K562 (cell line): Measurements from ENCODE around the gene TLN1. TPM values are rescaled to one million over a fixed set of nuclear protein-coding genes. Genes with fewer than 3 reads are reported as not detected.

Experiments
- CAMTA2 ChIP-seq: fragments of 250-450 bp; sonication (Bioruptor Pico); conservative IDR thresholded peaks from 2 replicates; pipeline ENCODE4 v1.5.1; 2022
- CBX1 ChIP-seq: sonication (generic); IDR thresholded peaks from 2 replicates; pipeline ENCODE4 v1.6.1; 2016; ENCODE audit warnings: antibody characterized with exemption, low read depth, mild to moderate bottlenecking
- CHD1 ChIP-seq: fragments of 200-600 bp; sonication (generic); IDR thresholded peaks from one replicate; pipeline ENCODE4 v1.6.1; 2012; ENCODE audit warnings: mild to moderate bottlenecking, moderate library complexity, low read length, inconsistent platforms
- CTBP1 ChIP-seq: fragments of 450-650 bp; IDR thresholded peaks from 2 replicates; pipeline ENCODE4 v1.6.1; 2016; ENCODE audit warnings: borderline replicate concordance
- CXXC5 ChIP-seq: fragments of 250-450 bp; sonication (Bioruptor Pico); IDR thresholded peaks from 2 replicates; pipeline ENCODE4 v1.8.0; 2022; ENCODE audit warnings: inconsistent platforms, mild to moderate bottlenecking, moderate library complexity
- EP400 ChIP-seq: fragments of 450-650 bp; IDR thresholded peaks from 2 replicates; pipeline ENCODE4 v1.6.1; 2017; ENCODE audit warnings: antibody characterized with exemption, mild to moderate bottlenecking, moderate library complexity
- FOSL1 ChIP-seq: fragments of 200-800 bp; sonication (Bioruptor generic); conservative IDR thresholded peaks from 2 replicates; pipeline ENCODE4 v1.6.1; 2016; ENCODE audit warnings: missing genetic modification characterization, missing compliant biosample characterization
- GABPA ChIP-seq: fragments of 200-800 bp; sonication (Bioruptor generic); conservative IDR thresholded peaks from 2 replicates; pipeline ENCODE4 v1.6.1; 2016; ENCODE audit warnings: low read depth, missing genetic modification characterization, missing compliant biosample characterization
- HIVEP1 ChIP-seq: fragments of 250-450 bp; sonication (Bioruptor Pico); IDR thresholded peaks from 2 replicates; pipeline ENCODE4 v1.4.0; 2020; ENCODE audit warnings: mild to moderate bottlenecking
- HMG20B ChIP-seq: fragments of 250-450 bp; sonication (Bioruptor Pico); IDR thresholded peaks from 2 replicates; pipeline ENCODE4 v1.5.0; 2021; ENCODE audit warnings: mild to moderate bottlenecking
- JUND ChIP-seq, 2 experiments: IDR thresholded peaks; 2 replicates in 1 of 2; 3 replicates in 1 of 2; pipeline ENCODE4 v1.6.1; 2011; ENCODE audit warnings: borderline replicate concordance in 2 of 2, low read depth in 2 of 2, low read length in 2 of 2, improper control_type of control experiment in 1 of 2, missing biosample characterization in 1 of 2, missing genetic modification characterization in 1 of 2, missing genetic modification reagents in 1 of 2
- MBD2 ChIP-seq: sonication (generic); IDR thresholded peaks from 2 replicates; pipeline ENCODE4 v1.6.1; 2016; ENCODE audit warnings: low read depth, borderline replicate concordance
- MEIS2 ChIP-seq: fragments of 450-650 bp; IDR thresholded peaks from 2 replicates; pipeline ENCODE4 v1.6.1; 2014; ENCODE audit warnings: mild to moderate bottlenecking; ENCODE audit not compliant: partially characterized antibody
- NKRF ChIP-seq: fragments of 450-650 bp; IDR thresholded peaks from 2 replicates; pipeline ENCODE4 v1.6.1; 2016; ENCODE audit warnings: borderline replicate concordance
- PHF20 ChIP-seq: fragments of 450-650 bp; IDR thresholded peaks from 2 replicates; pipeline ENCODE4 v1.6.1; 2018; ENCODE audit not compliant: partially characterized antibody
- SIX5 ChIP-seq, 2 experiments: IDR thresholded peaks; 2 replicates each; pipeline ENCODE4 v1.6.1; 2011; ENCODE audit warnings: low read length in 2 of 2, borderline replicate concordance in 1 of 2, low read depth in 1 of 2, mild to moderate bottlenecking in 1 of 2, moderate library complexity in 1 of 2; ENCODE audit not compliant: insufficient read depth in 1 of 2
- SMAD4 ChIP-seq: fragments of 250-450 bp; sonication (Bioruptor Pico); conservative IDR thresholded peaks from 2 replicates; pipeline ENCODE4 v1.8.0; 2021; ENCODE audit warnings: inconsistent platforms, mild to moderate bottlenecking, moderate library complexity
- TBP ChIP-seq: optimal IDR thresholded peaks from 2 replicates; pipeline ENCODE3; 2011; ENCODE audit warnings: low read depth, low read length, improper control_type of control experiment
- ZBTB33 ChIP-seq: sonication (generic); formaldehyde crosslinking; IDR thresholded peaks from 2 replicates; pipeline ENCODE4 v1.8.1; 2023; ENCODE audit warnings: mild to moderate bottlenecking, missing genetic modification reagents
- ZFP36 ChIP-seq: fragments of 150-350 bp; IDR thresholded peaks from 2 replicates; pipeline ENCODE4 v1.6.1; 2018; ENCODE audit warnings: low read length, low read depth; ENCODE audit not compliant: partially characterized antibody
- ZNF224 ChIP-seq: sonication (generic); formaldehyde crosslinking; IDR thresholded peaks from 2 replicates; pipeline ENCODE4 v1.8.0; 2022; ENCODE audit warnings: mild to moderate bottlenecking, missing genetic modification reagents
- ZNF778 ChIP-seq: fragments of 450-650 bp; formaldehyde crosslinking; IDR thresholded peaks from 2 replicates; pipeline ENCODE4 v1.4.0; 2020; ENCODE audit warnings: mild to moderate bottlenecking, moderate library complexity
- polyA plus RNA-seq, 8 experiments: library from polyadenylated mRNA; depleted of rRNA in 4 of 8; stranded (reverse) in 5 of 8; unstranded in 3 of 8; fragments of >200 nt; fragmentation: Nextera tagmentation in 2 of 8; fragmentation: Illumina TruSeq in 1 of 8; extraction: Ambion mirVana in 2 of 8; extraction: Trizol in 1 of 8; gene quantifications; 2 replicates each; pipeline versions ENCODE4 v1.2.1 to v1.2.3, GENCODE V29; 2011 to 2014; ENCODE audit warnings: inconsistent platforms in 1 of 8, missing spikeins in 1 of 8
- total RNA-seq, 7 experiments: library from RNA; depleted of rRNA in 6 of 7; stranded (reverse); fragments of >200 nt in 6 of 7; fragmentation: Illumina TruSeq in 2 of 7; extraction: Trizol in 2 of 7; gene quantifications; 2 replicates each; pipeline versions ENCODE4 v1.2.1 to v1.2.3, GENCODE V29; 2011 to 2021; ENCODE audit warnings: low replicate concordance in 1 of 7
- TF ChIP-seq, protein P1 (sequence below), 3 experiments: fragments of 200-800 bp in 1 of 3; sonication (Bioruptor generic) in 1 of 3; sonication (generic) in 1 of 3; formaldehyde crosslinking in 1 of 3; IDR thresholded peaks; 2 replicates each; pipeline versions ENCODE4 v1.6.1 to v1.8.0; 2016 to 2022; ENCODE audit warnings: mild to moderate bottlenecking in 2 of 3, missing compliant biosample characterization in 2 of 3, missing genetic modification characterization in 2 of 3, missing genetic modification reagents in 1 of 3

TLN1 gene
- total and polyA plus RNA-seq, 9 of the 15 experiments (the other 6 are each of a cell fraction or from before 2014, with no cell fraction given), result 3.6 to 240 (median 54.8) TPM

DNA sequence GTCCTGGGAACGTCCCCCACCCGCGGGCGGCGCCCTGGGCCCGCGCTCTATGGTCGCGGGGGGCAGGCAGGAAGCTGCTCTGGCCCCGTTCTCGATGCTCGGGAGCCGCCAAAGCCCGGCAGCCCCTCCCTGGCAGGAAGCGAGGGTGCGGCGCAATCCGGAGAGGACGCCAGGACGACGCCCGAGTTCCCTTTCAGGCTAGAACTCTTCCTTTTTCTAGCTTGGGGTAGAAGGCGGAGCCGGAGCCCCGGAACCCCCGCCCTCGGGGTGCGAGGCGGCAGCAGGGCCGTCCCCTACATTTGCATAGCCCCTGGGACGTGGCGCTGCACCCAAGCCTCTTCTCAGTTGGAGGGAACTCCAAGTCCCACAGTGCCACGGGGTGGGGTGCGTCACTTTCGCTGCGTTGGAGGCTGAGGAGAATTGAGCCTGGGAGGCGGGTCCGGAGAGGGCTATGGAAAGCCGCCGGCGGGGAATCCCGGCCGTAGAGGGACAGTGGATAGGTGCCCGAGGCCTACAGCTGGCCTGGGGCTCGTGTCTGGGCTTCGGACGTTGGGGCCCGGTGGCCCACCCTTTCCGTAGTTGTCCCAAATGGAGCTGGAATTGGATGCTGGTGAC lies at the start of gene TLN1, which contains the start of gene CREB3 (continued):
- TF ChIP-seq, protein P1, sequence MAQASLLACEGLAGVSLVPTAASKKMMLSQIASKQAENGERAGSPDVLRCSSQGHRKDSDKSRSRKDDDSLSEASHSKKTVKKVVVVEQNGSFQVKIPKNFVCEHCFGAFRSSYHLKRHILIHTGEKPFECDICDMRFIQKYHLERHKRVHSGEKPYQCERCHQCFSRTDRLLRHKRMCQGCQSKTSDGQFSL (CRISPR knock-in tag; IDR thresholded peaks at IDR 0.05), result 0 out of 2 replicates have a peak, but pooled peaks have one; percentile 49
- TF ChIP-seq, protein P1 (tag; IDR thresholded peaks at IDR 0.05), result peak in 1 of 2 experiments; percentile 57; a peak in 1 of 4 replicates
- no peak for TF ChIP-seq MEIS2
- TF ChIP-seq CXXC5, result peak; percentile 84
- TF ChIP-seq SIX5 (IDR thresholded peaks at IDR 0.05; ENCODE audit: borderline replicate concordance in 1 of 2, insufficient read depth in 1 of 2, low read depth in 1 of 2, low read length in 2 of 2), result peak; percentile 64 to 66; a peak in 3 of 4 replicates
- no peak for TF ChIP-seq JUND (IDR thresholded peaks at IDR 0.05; ENCODE audit: borderline replicate concordance, low read depth, low read length)
- TF ChIP-seq JUND (tag; IDR thresholded peaks at IDR 0.05; ENCODE audit: borderline replicate concordance, low read depth, low read length), result peak; percentile 57; the same call in 1 of the 3 replicates
- peak; percentile 46; the same call in 1 of the 2 replicates for TF ChIP-seq CTBP1
- peak; percentile 65 for TF ChIP-seq FOSL1 (tag)
- no peak for TF ChIP-seq HMG20B (CRISPR knock-in tag)
- TF ChIP-seq MBD2, result no peak
- peak; percentile 76 for TF ChIP-seq EP400
- no peak for TF ChIP-seq ZNF224 (CRISPR knock-in tag)
- TF ChIP-seq TBP, result peak; percentile 77
- TF ChIP-seq ZFP36, result peak; percentile 8
- no peak for TF ChIP-seq NKRF
- peak; percentile 81 for TF ChIP-seq CBX1
- no peak for TF ChIP-seq ZNF778 (CRISPR knock-in tag)
- peak; percentile 50 for TF ChIP-seq PHF20
- no peak for TF ChIP-seq CHD1
- peak; percentile 33; the same call in 1 of the 2 replicates for TF ChIP-seq SMAD4 (CRISPR knock-in tag)
- TF ChIP-seq HIVEP1 (CRISPR knock-in tag), result no peak
- 0 out of 2 replicates have a peak, but pooled peaks have one; percentile 12 for TF ChIP-seq ZBTB33 (CRISPR knock-in tag)
- peak; percentile 99 for TF ChIP-seq GABPA (tag)
- no peak for TF ChIP-seq CAMTA2 (CRISPR knock-in tag)
